Activated T-cell treated with anti-CD3 and anti-CD28 coated beads, Interleukin-2, amount 50 U/mL, for 72 hours (primary cell): ENCODE data around the gene SOBP. TPM values are rescaled to one million over a fixed set of nuclear protein-coding genes. Genes with fewer than 3 reads are reported as not detected.

Experiments used
- ATAC-seq, 2 donors: fragments of 150-1000 bp; cut with Tn5 transposase; replicated peaks in 1 of 2; 2 replicates each; pipeline ENCODE4 v1.10.0; 2021; ENCODE audit warnings: moderate library complexity in 2 of 2, mild to moderate bottlenecking in 1 of 2
- DNase-seq, 2 donors: peaks; one replicate each; pipeline ENCODE4 v3.0.0; 2021 to 2022; ENCODE audit warnings: mixed read lengths in 1 of 2
- H3K27ac Mint-ChIP-seq: one replicate; pipeline ENCODE4 v1.8.0; 2022; ENCODE audit warnings: mild to moderate bottlenecking, moderate library complexity, mixed read lengths
- H3K27me3 Mint-ChIP-seq: one replicate; pipeline ENCODE4 v1.8.0; 2022; ENCODE audit warnings: low read depth, mixed read lengths
- H3K36me3 Mint-ChIP-seq, 2 donors: one replicate each; pipeline ENCODE4 v1.8.0; 2022; ENCODE audit warnings: mixed read lengths in 2 of 2, mild to moderate bottlenecking in 1 of 2; ENCODE audit not compliant: insufficient read depth in 2 of 2
- H3K4me1 Mint-ChIP-seq: one replicate; pipeline ENCODE4 v1.8.0; 2022; ENCODE audit warnings: low read depth, mixed read lengths
- H3K4me3 Mint-ChIP-seq, 2 donors: one replicate each; pipeline ENCODE4 v1.8.0; 2022; ENCODE audit warnings: mild to moderate bottlenecking in 2 of 2, mixed read lengths in 2 of 2, moderate library complexity in 2 of 2
- H3K9me3 Mint-ChIP-seq, 2 donors: one replicate each; pipeline ENCODE4 v1.8.0; 2022; ENCODE audit warnings: mixed read lengths in 2 of 2
- total RNA-seq, 2 donors: library from RNA; stranded (reverse); gene quantifications; one replicate each; pipeline ENCODE4 v1.2.3, GENCODE V29; 2022

Gene SOBP
- total RNA-seq, 2 donors from 2014 or later, result 0.44 to 0.91 TPM

- Mint-ChIP-seq H3K27ac (no peak overlapping the region), H3K36me3 (no peaks in the 10 kb centered on the region), H3K9me3 (no peaks in the 10 kb centered on the region), H3K27me3 (peaks cover 10% of the 10 kb centered on the region), H3K4me3 (no peak overlapping the region), H3K4me1 (no peaks in the 10 kb centered on the region)
- no peak for ATAC-seq
- DNase-seq, result no peak
Observed at GRCh38 chr6:107554918-107555317, 65.0 kb downstream of the SOBP start.

GRCh38 chr6:107555449-107555848 lies 65.5 kb downstream of the SOBP start:
- H3K27ac Mint-ChIP-seq, result no peak overlapping the region
- no peaks in the 10 kb centered on the region for H3K4me1 Mint-ChIP-seq
- H3K9me3 Mint-ChIP-seq, result no peaks in the 10 kb centered on the region
- ATAC-seq, result no peak
- DNase-seq, result no peak
- peaks cover 11% of the 10 kb centered on the region for H3K27me3 Mint-ChIP-seq
- no peak overlapping the region for H3K4me3 Mint-ChIP-seq
- no peaks in the 10 kb centered on the region for H3K36me3 Mint-ChIP-seq

GRCh38 chr6:107556082-107556481 lies 66.2 kb downstream of the SOBP start:
- H3K9me3 Mint-ChIP-seq, result no peaks in the 10 kb centered on the region
- H3K4me1 Mint-ChIP-seq, result no peaks in the 10 kb centered on the region
- peaks cover 11% of the 10 kb centered on the region for H3K27me3 Mint-ChIP-seq
- H3K27ac Mint-ChIP-seq, result no peak overlapping the region
- DNase-seq (no peak), ATAC-seq (no peak)
- no peaks in the 10 kb centered on the region for H3K36me3 Mint-ChIP-seq
- no peak overlapping the region for H3K4me3 Mint-ChIP-seq

DNA sequence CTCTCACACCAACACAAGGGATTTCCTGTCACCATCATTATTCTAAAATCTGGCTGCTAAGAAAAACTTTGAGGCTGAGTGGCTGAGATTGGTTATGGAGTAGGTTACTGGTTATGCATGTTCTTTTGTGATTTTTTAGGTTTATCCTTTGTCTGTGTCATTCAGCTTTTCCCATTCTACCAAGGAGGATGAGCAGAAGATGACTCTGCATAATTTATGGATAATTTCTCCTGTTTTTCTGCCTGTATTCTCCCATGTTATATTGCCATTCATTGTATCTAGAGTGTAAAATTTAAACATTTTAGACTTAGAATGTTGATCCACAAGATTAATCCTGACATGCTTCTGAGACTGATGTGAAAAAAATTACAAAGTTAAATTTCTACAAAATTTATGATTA lies 67.8 kb downstream of the SOBP start:
- no peak for ATAC-seq
- no peak overlapping the region for H3K27ac Mint-ChIP-seq
- no peak for DNase-seq
- H3K4me3 Mint-ChIP-seq, result no peak overlapping the region
- peaks cover 11% of the 10 kb centered on the region for H3K27me3 Mint-ChIP-seq
- H3K4me1 Mint-ChIP-seq, result no peaks in the 10 kb centered on the region
- H3K9me3 Mint-ChIP-seq, result no peaks in the 10 kb centered on the region
- H3K36me3 Mint-ChIP-seq, result no peaks in the 10 kb centered on the region

GRCh38 chr6:107560657-107561056 lies 70.7 kb downstream of the SOBP start:
- Mint-ChIP-seq H3K4me1 (no peaks in the 10 kb centered on the region), H3K27ac (no peak overlapping the region), H3K36me3 (no peaks in the 10 kb centered on the region), H3K27me3 (peaks cover 27% of the 10 kb centered on the region), H3K4me3 (no peak overlapping the region), H3K9me3 (no peaks in the 10 kb centered on the region)
- ATAC-seq (no peak), DNase-seq (no peak)

- no peaks in the 10 kb centered on the region for H3K9me3 Mint-ChIP-seq
- no peak overlapping the region for H3K4me3 Mint-ChIP-seq
- no peaks in the 10 kb centered on the region for H3K36me3 Mint-ChIP-seq
- DNase-seq, result no peak
- no peak overlapping the region for H3K27ac Mint-ChIP-seq
- no peaks in the 10 kb centered on the region for H3K4me1 Mint-ChIP-seq
- no peak for ATAC-seq
- peaks cover 30% of the 10 kb centered on the region for H3K27me3 Mint-ChIP-seq
Observed at GRCh38 chr6:107561306-107561705, 71.4 kb downstream of the SOBP start.

GRCh38 chr6:107563694-107564588 lies 74.0 kb downstream of the SOBP start:
- Mint-ChIP-seq H3K4me3 (no peak overlapping the region), H3K27me3 (peaks cover 30% of the 10 kb centered on the region), H3K9me3 (no peaks in the 10 kb centered on the region), H3K36me3 (no peaks in the 10 kb centered on the region), H3K27ac (no peak overlapping the region), H3K4me1 (no peaks in the 10 kb centered on the region)
- DNase-seq (no peak), ATAC-seq (no peak)

DNA sequence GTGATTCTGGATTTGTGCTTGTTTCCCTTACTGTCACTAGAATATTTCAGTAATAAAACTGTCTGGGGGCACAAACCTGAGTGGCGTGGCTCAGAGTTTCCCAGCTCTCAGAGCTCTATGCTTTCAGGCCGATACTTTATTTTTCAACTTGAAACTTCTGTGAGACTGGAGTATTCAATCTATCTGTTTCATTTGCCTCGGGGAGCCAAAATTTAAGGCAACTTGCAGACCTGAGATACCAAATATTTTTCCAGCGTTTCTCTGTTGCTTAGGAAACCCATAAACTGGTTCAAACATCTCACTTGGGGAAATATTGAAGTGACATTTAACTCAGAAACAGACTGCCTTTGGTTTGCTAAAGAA lies 74.7 kb downstream of the SOBP start:
- Mint-ChIP-seq H3K36me3 (no peaks in the 10 kb centered on the region), H3K27ac (no peak overlapping the region), H3K4me1 (no peaks in the 10 kb centered on the region), H3K4me3 (no peak overlapping the region), H3K27me3 (peaks cover 24% of the 10 kb centered on the region), H3K9me3 (no peaks in the 10 kb centered on the region)
- ATAC-seq, result no peak
- DNase-seq, result no peak

- DNase-seq, result no peak
- Mint-ChIP-seq H3K27me3 (peaks cover 20% of the 10 kb centered on the region), H3K27ac (no peak overlapping the region), H3K4me1 (no peaks in the 10 kb centered on the region), H3K4me3 (no peak overlapping the region), H3K9me3 (no peaks in the 10 kb centered on the region), H3K36me3 (no peaks in the 10 kb centered on the region)
- no peak for ATAC-seq
Observed at GRCh38 chr6:107565165-107565723, 75.3 kb downstream of the SOBP start.

GRCh38 chr6:107567643-107568042 lies 77.7 kb downstream of the SOBP start:
- H3K9me3 Mint-ChIP-seq, result no peaks in the 10 kb centered on the region
- H3K4me3 Mint-ChIP-seq, result no peak overlapping the region
- DNase-seq (no peak), ATAC-seq (no peak)
- no peaks in the 10 kb centered on the region for H3K4me1 Mint-ChIP-seq
- H3K27ac Mint-ChIP-seq, result no peak overlapping the region
- peaks cover 20% of the 10 kb centered on the region for H3K27me3 Mint-ChIP-seq
- H3K36me3 Mint-ChIP-seq, result no peaks in the 10 kb centered on the region

DNA sequence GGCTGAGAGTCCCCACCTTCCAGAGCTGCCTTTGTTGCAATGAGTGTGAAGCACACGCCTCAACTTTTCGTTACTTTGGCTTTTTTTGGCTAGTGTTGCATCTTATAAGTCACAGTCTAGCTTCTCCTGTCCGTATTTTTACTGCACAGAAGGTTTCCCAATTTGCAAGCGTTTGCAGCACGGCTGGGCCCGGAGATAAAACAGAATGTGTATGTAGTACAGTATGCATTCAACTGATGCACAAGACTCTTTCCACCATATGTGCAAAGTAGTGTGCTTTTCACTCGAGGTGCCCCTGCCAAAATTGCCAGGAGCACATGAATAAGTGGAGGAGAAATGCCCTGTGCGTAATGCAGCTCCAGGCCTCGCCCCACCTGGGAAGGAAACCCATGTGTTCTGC lies 79.6 kb downstream of the SOBP start:
- H3K36me3 Mint-ChIP-seq, result no peaks in the 10 kb centered on the region
- no peak overlapping the region for H3K27ac Mint-ChIP-seq
- DNase-seq, result no peak
- no peak for ATAC-seq
- H3K4me3 Mint-ChIP-seq, result no peak overlapping the region
- no peaks in the 10 kb centered on the region for H3K9me3 Mint-ChIP-seq
- no peaks in the 10 kb centered on the region for H3K4me1 Mint-ChIP-seq
- H3K27me3 Mint-ChIP-seq, result peaks cover 15% of the 10 kb centered on the region

GRCh38 chr6:107571354-107571753 lies 81.4 kb downstream of the SOBP start:
- ATAC-seq (no peak), DNase-seq (no peak)
- no peak overlapping the region for H3K4me3 Mint-ChIP-seq
- no peak overlapping the region for H3K27ac Mint-ChIP-seq
- no peaks in the 10 kb centered on the region for H3K4me1 Mint-ChIP-seq
- no peaks in the 10 kb centered on the region for H3K27me3 Mint-ChIP-seq
- H3K36me3 Mint-ChIP-seq, result no peaks in the 10 kb centered on the region
- no peaks in the 10 kb centered on the region for H3K9me3 Mint-ChIP-seq

- ATAC-seq, result no peak
- Mint-ChIP-seq H3K4me3 (no peak overlapping the region), H3K4me1 (no peaks in the 10 kb centered on the region)
Observed at GRCh38 chr6:107572886-107573285, 83.0 kb downstream of the SOBP start.

DNA sequence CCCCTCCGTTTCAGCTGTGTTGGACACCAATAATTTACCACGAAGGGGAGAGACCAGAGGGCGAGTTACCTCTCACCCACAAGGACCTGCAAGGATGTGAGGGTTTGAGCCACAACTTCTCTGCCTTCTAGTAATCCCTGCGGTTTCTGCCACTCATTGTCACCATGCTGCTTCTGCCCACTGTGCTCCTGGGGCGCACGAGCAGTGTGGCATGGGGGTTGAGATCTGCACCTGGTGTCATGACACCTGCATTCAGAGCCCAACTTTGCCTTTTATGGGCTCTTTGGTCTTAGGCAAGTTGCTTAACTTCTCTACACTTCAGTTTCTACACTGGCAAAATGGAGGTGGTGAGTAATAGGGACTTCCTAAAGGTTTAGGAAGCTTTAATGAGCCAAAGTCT lies 84.9 kb downstream of the SOBP start:
- DNase-seq (no peak), ATAC-seq (no peak)
- H3K4me3 Mint-ChIP-seq, result no peak overlapping the region
- H3K27ac Mint-ChIP-seq, result no peak overlapping the region
- no peaks in the 10 kb centered on the region for H3K9me3 Mint-ChIP-seq
- no peaks in the 10 kb centered on the region for H3K36me3 Mint-ChIP-seq
- H3K4me1 Mint-ChIP-seq, result no peaks in the 10 kb centered on the region
- H3K27me3 Mint-ChIP-seq, result no peaks in the 10 kb centered on the region

More at GRCh38 chr6:107572886-107573285, 83.0 kb downstream of the SOBP start:
- no peaks in the 10 kb centered on the region for H3K36me3 Mint-ChIP-seq
- no peaks in the 10 kb centered on the region for H3K9me3 Mint-ChIP-seq
- DNase-seq, result no peak
- H3K27ac Mint-ChIP-seq, result no peak overlapping the region
- H3K27me3 Mint-ChIP-seq, result no peaks in the 10 kb centered on the region
